Measurements from ENCODE around the gene ARID1B.

The ARID1B gene

DNA sequence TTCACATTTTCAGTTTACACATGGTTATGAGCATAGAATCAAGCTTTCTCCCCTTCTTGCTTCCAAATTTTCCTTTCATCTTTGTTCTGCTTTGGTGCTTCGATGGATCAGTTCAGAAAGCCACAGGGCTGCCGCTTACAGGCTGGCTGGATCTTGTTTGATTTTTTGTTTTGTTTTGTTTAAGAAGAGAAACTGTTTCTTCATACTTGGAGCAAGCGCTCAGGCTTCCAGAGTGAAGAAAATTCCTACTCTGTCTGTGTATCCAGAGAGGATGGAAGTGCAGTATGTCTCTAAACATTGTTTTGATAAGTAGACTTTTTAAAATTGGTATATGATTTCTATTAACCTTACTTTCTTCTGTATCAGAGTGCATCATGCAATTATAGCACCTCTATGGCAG lies 66.9 kb downstream of the ARID1B start:
- H3K27ac ChIP-seq, result no peak overlapping the region
- no peaks in the 10 kb centered on the region for H3K36me3 ChIP-seq
- H3K4me3 ChIP-seq (ENCODE audit: low read depth in 1 of 2, low read length in 1 of 2), result no peak overlapping the region
- H3K4me1 ChIP-seq (ENCODE audit: control insufficient read depth in 1 of 2, insufficient read depth in 1 of 2, low read depth in 1 of 2, low read length in 1 of 2), result peaks cover 0 to 18% of the 10 kb centered on the region in 2 experiments
- no peaks in the 10 kb centered on the region for H3K9me3 ChIP-seq
- H3K27me3 ChIP-seq, result no peaks in the 10 kb centered on the region
- TF ChIP-seq, protein P1, sequence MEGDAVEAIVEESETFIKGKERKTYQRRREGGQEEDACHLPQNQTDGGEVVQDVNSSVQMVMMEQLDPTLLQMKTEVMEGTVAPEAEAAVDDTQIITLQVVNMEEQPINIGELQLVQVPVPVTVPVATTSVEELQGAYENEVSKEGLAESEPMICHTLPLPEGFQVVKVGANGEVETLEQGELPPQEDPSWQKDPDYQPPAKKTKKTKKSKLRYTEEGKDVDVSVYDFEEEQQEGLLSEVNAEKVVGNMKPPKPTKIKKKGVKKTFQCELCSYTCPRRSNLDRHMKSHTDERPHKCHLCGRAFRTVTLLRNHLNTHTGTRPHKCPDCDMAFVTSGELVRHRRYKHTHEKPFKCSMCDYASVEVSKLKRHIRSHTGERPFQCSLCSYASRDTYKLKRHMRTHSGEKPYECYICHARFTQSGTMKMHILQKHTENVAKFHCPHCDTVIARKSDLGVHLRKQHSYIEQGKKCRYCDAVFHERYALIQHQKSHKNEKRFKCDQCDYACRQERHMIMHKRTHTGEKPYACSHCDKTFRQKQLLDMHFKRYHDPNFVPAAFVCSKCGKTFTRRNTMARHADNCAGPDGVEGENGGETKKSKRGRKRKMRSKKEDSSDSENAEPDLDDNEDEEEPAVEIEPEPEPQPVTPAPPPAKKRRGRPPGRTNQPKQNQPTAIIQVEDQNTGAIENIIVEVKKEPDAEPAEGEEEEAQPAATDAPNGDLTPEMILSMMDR (IDR thresholded peaks at IDR 0.05), result no peak

- no peaks in the 10 kb centered on the region for H3K36me3 ChIP-seq
- H3K4me3 ChIP-seq (ENCODE audit: low read depth in 1 of 2, low read length in 1 of 2), result no peak overlapping the region
- no peaks in the 10 kb centered on the region for H3K27me3 ChIP-seq
- no peak overlapping the region for H3K27ac ChIP-seq
- H3K9me3 ChIP-seq, result no peaks in the 10 kb centered on the region
- peaks cover 0 to 15% of the 10 kb centered on the region in 2 experiments for H3K4me1 ChIP-seq (ENCODE audit: control insufficient read depth in 1 of 2, insufficient read depth in 1 of 2, low read depth in 1 of 2, low read length in 1 of 2)
- TF ChIP-seq, protein P1 (IDR thresholded peaks at IDR 0.05), result no peak
Measured at GRCh38 chr6:156845454-156846155, 68.4 kb downstream of the ARID1B start.

DNA sequence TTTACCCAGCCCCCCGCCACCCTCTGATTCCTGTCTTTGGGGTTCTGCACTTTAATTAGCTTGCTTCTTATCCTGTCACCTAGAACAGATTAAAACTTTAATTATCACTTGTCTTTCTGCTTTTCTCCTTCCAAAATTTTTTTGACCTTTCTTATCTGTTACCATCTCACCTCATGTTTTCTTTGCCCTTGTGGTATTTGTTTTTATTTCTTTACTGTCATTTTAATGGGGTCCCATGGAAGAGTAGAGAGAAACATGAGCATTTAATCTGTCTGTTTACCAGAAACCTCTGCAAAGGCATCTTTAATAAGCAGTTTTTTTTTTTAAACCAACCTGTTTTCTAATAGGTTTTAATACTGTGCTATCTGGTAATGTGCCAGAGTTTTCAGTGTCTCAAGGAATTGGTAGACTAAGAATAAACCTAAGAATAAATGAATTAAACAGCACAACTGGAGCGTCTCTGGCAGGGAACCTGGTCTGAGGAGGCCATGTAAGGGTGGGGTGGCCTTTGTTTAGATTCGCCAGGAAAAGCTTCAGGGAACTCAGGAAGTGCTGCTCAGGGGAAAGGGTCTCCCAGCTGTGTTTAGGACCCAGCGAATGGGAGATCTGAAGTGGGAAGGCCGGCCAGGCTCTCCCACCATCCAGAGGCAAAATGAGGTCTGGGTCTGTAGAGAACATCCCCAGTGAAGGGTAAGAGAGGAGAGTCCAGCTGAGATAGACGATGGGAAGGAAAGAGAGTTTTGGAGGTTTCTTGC lies 69.8 kb downstream of the ARID1B start:
- Histone ChIP-seq H3K4me1 (ENCODE audit: control insufficient read depth in 1 of 2, insufficient read depth in 1 of 2, low read depth in 1 of 2, low read length in 1 of 2) (peaks cover 0 to 10% of the 10 kb centered on the region in 2 experiments), H3K4me3 (ENCODE audit: low read depth in 1 of 2, low read length in 1 of 2) (no peak overlapping the region), H3K36me3 (no peaks in the 10 kb centered on the region), H3K9me3 (no peaks in the 10 kb centered on the region), H3K27ac (no peak overlapping the region), H3K27me3 (no peaks in the 10 kb centered on the region)
- TF ChIP-seq, protein P1 (IDR thresholded peaks at IDR 0.05), result no peak

- no peaks in the 10 kb centered on the region for H3K36me3 ChIP-seq
- no peaks in the 10 kb centered on the region for H3K27me3 ChIP-seq
- no peaks in the 10 kb centered on the region for H3K9me3 ChIP-seq
- H3K4me3 ChIP-seq (ENCODE audit: low read depth in 1 of 2, low read length in 1 of 2), result no peak overlapping the region
- H3K4me1 ChIP-seq (ENCODE audit: control insufficient read depth in 1 of 2, insufficient read depth in 1 of 2, low read depth in 1 of 2, low read length in 1 of 2), result peaks cover 0 to 1% of the 10 kb centered on the region in 2 experiments
- H3K27ac ChIP-seq, result no peak overlapping the region
- TF ChIP-seq, protein P1 (IDR thresholded peaks at IDR 0.05), result no peak
Measured at GRCh38 chr6:156848123-156848522, 70.9 kb downstream of the ARID1B start.

- TF ChIP-seq, protein P1 (IDR thresholded peaks at IDR 0.05), result no peak
- no peak overlapping the region for H3K4me3 ChIP-seq (ENCODE audit: low read depth in 1 of 2, low read length in 1 of 2)
Measured at GRCh38 chr6:156848533-156848932, 71.4 kb downstream of the ARID1B start.

More at GRCh38 chr6:156848533-156848932, 71.4 kb downstream of the ARID1B start:
- H3K9me3 ChIP-seq, result no peaks in the 10 kb centered on the region
- H3K27me3 ChIP-seq, result no peaks in the 10 kb centered on the region
- H3K36me3 ChIP-seq, result no peaks in the 10 kb centered on the region
- H3K27ac ChIP-seq, result no peak overlapping the region
- no peaks in the 10 kb centered on the region for H3K4me1 ChIP-seq (ENCODE audit: control insufficient read depth in 1 of 2, insufficient read depth in 1 of 2, low read depth in 1 of 2, low read length in 1 of 2)

Measured in neutrophil (primary cell).